ENCODE measurements around the gene CTNND2.

Gene CTNND2

DNA sequence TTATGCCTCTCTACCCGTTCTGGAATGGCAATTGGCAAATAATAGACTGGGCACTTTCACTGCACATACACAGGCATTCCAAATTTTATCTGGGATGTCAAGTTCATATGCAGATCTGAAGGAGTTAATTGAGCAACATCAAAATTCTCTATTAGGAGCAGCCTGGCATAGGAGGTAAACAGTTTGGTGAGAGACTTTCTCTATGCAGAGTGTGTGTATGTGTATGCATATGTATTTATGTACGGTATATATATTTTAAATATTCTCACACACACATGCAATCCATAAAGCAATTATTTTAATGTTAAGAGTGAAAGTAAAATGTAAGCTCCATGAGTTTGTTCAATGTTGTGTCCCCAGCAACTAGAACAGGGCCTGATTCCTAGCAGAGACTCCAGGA is 517.8 kb downstream of the CTNND2 start:
- DNase-seq (ENCODE audit: low read depth, low spot score): no peak

DNA sequence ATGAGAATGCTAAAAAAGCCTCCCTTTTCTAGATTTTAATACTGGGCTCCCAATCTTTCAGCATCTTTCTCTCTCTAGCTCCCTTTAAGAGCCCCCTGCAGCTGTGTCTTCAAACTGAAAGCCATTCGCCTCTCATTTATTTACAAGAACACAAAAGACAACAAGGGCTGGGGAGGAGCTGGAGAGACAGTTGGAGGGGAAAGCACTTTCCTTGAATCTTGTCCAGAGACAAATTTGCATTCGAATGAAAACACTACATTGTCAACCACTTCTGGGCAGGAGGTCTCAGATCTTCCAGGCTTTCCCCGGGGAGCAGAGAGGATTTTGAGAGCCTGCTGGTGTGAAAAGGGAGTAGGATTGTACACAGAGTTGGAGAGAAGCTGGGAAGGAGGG is 518.3 kb downstream of the CTNND2 start:
- DNase-seq (ENCODE audit: low read depth, low spot score): peak; percentile 94

DNA sequence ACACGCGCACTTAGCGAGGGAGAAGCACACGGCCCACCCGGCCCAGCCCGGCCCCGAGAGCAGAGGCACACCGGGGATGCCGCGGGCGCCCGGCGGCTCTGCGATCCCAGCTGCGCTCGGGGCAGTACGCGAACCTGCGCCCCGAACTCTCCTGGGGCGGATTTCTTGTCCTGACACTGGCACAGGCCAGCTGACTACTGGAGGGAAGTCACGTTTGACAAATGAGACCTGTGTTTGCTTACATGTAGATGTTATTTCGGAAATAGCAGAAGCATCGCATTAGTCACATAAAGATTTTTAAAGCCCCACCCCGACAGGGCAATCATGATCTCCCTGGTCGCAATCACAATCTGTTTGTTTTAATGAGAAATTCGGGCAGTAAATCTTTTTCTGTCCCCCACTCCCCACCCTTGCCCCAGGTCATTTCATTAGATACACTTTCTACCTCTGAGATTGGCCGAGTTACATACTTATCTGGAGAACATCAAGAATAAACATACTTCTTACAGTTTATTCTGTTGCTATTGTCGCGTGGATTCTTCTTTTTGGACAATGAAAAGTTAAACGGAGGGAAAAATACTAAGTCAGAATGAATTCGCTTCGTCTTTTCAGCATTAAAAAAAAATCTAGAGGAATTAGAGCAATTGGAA is 518.9 kb downstream of the CTNND2 start:
- no peak for DNase-seq (ENCODE audit: low read depth, low spot score)

DNA sequence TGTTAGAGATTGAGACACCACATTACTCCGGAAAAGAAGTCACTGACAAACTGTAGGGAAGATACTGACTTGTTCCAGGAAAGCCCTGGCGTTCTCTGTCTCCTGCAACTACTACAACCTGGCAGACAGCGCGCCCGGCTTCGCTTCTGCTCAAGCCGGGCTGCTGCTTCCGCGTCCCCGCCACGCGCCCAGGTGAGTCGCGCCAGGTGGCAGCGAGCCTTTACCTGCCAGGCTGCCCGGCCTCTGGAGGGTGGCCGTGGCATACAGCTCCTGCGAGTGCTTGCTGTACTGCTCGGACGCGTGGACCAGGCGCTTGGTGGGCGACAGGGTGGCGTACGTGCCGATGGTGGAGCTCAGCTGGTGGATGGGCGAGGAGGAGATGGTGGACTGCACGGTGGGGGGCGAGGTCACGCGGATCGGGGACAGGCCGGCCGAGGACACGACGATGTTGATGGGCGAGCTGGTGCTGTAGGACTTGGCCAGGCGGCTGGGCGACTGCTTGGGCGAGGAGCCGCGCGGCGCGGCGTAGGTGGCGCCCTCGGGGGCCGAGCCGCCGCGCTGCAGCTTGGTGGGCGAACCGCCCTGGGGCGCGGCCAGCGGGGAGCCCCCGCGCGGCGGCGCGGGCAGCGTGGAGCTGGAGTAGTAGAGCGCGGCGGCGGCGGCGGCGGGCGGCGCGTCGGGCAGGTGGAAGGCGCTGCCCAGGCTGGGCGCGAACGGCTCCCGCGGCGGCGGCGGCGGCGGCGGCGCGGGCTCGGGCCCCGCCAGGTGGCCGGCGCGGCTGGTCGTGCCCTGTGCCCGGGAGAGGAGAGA is 519.6 kb downstream of the CTNND2 start:
- no peak for DNase-seq (ENCODE audit: low read depth, low spot score)

DNA sequence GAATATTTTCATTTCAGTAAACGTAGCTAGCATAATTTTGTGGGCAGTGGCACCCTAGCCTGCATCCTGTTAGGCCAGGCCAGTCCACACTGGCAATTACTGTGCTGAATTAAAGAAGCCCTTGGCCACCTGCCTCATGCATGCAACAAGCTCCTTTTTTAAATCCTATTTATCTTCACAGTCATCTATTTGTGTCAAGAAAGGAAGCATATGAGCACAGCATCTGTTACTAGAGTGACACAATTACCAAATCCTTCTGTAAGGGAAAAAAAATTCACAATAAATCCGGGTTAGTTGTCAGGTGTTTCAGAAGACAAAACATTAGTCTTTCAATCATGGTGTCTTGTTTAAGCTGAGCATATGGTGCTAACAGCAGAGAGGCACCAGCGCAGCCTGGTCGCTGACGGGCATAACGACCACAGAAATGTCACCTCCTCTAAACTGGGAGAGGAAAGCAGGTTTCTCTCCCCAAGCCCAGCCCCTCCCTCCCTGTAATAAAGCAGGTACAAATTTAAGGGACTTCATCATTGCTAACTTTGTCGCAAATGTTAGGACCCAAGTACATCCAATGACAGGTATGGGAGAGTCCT is 520.6 kb downstream of the CTNND2 start:
- no peak for DNase-seq (ENCODE audit: low read depth, low spot score)

DNA sequence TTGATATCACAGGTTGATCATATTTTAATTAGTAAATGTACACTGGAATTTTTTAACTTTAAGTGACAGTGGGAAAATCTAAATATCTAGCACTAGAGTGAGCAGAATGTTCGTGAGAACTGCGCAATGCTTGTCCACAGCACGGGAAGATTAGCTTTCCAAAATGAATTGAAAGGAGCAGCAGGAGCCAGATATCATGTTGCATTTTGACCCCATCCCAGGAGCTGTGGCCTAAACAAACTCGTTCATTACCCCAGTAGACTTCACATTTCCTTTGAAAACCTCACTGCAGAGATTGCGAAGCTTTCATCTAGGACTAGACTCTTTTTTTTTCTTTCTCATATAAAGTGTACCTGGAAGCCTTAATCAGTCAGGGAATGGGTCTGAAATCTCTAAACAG is 525.8 kb downstream of the CTNND2 start:
- no peak for DNase-seq (ENCODE audit: low read depth, low spot score)

DNA sequence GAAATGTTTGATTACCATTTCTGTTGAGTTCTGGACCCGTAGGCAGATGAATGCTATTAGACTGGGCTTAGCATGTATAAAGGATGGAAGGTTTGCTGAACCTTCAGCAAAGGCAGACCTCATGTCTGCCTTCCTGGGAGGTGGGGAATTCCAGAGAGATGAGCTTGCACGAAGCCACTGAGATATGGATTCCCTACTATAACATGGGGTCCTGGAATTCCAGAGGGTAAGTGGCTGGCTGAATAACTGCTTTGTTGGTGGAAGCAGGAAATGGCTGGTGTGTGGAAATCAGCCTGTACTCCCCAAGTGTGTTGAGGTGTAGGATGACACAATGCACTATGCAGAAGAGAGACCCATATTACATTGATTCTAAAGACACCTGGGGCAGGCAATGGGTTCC is 526.4 kb downstream of the CTNND2 start:
- no peak for DNase-seq (ENCODE audit: low read depth, low spot score)

DNA sequence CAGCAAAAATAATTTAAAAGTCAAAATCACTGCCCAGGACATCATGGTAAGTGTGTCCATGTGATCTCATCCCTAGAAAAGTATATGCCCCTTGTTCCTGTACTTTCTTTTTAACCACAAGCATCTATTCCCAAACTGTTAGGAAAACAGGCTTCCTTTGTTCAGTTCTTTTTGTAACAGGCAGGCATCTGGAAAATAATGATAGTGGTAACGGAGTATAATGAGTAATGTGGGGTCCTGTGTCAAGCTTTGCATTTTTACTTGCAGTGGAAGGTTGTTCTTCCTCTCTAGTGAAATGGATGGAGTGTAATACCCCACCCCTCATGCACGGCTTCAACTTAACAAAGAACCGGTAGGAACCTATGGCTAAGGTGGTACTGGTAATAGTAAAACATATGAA is 532.1 kb downstream of the CTNND2 start:
- DNase-seq (ENCODE audit: low read depth, low spot score): no peak

DNA sequence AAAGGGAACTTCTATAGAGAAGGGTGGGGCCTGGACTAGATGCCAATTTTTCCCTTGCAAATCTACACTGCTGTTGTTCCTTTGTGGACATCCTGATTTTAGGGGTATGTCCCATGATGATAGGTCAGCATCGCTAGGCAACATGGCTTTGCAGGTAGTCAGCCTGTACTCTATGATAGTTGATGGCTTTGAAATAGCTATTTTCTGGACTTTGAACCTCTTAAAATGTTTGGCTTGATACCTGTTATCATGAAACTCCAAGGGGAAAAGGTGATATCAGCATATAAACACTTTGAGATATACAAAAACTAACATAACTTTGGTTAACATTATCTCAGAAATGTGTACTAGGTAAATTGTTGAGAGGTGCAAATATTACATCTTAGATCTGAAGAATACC is 533.2 kb downstream of the CTNND2 start:
- no peak for DNase-seq (ENCODE audit: low read depth, low spot score)

DNA sequence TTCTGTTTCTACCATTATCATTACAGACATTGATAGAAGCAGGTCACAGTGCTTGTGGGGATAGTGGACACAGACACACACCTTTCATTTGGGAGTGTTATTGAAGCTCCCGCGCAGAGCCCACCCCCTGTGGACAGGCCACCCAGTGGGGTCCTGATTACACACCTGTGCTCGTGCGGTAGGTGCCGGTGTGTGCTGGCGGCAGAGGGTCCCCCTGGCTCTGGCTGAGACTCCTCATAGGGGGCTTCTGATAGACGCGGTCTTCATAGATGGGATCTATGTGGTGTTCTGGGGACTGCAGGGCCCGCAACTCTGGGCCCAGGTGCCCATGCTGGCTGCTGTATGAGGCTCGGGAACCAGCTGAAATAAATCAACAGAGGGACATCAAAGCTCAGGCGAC is 539.7 kb downstream of the CTNND2 start:
- no peak for DNase-seq (ENCODE audit: low read depth, low spot score)

DNA sequence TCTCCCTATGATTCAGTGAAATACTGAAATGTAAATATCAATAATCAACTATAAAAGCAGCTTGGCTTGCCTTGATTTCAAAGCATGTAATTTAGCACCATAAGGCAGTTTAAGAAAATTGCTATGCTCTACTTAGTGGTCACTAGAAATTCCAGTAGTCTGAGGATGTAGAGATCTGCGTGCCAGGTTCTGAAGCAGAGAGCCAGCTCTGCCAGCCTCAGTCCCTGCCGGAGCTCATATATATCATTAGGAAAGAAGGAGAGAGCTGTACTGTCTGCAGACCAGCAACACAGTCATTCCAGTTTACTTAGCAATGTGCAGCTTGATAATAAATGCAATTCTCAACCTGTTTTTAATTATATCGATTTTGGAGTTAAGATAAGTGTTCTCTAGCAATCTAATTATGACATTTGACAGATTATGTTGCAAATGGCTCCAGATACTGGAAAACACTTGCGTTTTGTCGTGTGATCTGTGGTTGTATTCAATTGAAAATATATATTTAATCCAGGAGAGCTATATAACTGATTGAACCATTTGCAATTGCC is 540.5 kb downstream of the CTNND2 start:
- no peak for DNase-seq (ENCODE audit: low read depth, low spot score)

DNA sequence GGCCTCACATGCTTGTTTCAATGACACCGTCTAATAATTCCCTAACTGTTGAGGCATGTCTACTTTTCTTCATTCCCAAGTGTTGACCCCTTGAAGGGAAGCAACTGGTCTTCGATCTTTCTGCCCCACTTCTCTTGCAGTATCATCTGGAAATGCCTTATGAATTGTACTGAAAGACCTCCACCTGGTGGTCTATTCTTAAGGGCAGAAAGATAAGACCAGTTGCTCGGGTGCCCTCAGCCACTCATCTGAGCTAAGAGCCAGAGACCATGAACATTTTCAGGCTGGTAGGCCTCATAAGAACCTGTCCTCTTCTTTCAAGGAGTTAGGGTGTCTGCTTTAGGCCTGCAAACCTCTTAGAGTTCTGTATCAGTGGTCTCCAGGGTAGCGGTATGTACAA is 542.5 kb downstream of the CTNND2 start:
- no peak for DNase-seq (ENCODE audit: low read depth, low spot score)

DNA sequence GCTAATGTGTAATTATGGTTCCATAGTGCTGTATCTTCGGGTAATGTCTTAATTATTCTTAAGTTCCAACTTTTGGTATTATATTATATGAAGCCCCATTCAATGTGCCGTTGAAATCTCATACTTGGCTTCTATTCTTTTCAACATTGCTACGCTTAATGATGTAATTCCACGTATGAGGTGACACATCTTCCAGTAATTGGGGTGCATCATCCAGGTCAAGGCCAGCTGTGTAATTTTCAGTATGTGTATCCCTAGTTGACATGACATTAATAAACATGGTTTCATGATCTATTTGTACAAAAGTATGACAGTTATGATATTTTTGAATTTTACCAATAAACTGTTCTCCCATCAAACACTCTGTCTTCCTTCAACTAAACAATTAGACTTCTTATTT is 546.3 kb downstream of the CTNND2 start:
- no peak for DNase-seq (ENCODE audit: low read depth, low spot score)

DNA sequence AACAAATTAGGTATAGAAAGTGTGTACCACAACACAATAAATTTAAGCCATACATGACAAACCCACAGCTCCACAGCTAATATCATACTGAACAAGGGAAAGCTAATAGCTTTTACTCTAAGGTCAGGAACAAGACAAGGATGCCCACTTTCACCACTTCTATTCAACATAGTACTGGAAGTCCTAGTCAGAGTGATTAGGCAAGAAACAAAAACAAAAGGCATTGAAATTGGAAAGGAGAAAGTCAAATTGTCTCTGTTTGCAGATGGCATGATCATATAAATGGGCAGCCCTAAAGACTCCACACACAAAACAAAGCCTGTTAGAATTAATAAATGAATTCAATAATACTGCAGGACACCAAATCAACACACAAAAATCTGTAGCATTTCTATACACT is 548.8 kb downstream of the CTNND2 start:
- no peak for DNase-seq (ENCODE audit: low read depth, low spot score)

DNA sequence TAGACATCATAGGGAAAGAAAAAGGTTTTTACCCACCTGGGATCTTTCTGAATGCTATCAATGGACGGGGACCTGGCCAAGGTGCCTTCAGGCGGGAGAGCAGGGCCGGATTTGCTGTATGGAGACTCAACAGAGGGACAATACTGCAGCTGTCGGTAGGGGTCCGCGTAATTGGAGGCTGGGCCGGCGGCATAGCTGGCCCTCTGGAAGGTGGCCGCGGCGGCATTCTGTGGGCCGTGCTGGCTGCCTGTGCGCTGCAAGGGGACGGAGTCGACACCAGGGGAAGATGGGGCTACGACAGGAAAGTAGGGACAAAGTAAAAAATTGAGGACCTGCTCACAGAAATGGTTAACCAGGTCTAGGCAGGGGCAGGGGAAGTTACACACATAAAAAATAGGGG is 557.9 kb downstream of the CTNND2 start:
- peak; percentile 40 for DNase-seq (ENCODE audit: low read depth, low spot score)

DNA sequence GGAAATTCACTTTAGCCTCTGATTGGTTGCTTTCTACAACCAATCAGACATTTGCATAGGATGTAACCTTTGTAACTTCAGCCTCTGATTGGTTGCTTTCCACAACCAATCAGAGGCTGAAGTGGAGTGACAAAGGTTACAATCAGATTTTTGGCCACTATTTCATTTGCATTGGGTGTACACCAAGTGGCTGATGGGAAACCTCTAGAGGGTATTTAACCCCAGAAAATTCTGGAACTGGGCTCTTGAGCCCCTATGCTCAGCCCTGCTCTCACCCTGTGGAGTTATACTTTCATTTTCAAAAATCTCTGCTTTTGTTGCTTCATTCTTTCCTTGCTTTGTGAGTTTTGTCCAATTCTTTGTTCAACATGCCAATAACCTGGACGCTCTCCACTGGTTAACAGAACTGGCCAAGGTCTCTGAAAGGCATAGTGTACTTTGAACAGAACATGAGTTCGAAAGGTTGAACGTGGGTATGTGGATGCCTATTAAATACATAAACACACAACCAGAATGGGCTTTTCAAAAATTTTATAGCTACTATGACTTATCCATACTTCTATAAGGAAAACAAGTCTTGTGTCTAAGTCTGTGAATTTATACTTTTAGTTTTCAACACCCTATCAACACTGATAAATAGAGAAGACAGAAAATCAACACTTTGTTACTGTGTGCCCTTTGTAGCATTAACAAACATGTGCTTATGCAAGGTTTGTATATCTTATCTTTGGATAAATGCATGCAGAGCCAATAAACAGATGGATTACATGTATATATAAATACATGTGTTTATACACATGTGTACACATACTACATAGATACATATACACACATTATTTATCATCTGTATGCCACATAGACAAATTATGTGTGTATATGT is 568.1 kb downstream of the CTNND2 start:
- no peak for DNase-seq (ENCODE audit: low read depth, low spot score)

DNA sequence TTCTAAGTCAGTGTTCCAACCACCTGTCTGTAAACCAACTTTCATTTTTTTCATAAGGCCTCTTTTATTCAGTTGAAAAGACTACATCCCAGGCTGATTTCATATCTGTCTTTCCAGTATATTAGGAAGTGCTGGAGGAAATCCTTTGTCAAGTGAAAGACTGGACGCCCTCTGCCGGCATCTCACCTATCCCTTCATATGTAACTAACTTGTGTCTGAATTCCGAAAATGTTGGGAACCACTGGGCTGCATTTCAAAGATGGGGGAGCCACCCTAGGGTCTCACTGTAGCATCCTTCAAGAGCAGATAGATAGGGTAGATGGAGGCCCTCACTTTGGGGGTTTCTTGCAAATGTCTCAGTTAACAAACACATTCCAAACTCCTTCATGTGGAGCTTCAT is 569.8 kb downstream of the CTNND2 start:
- no peak for DNase-seq (ENCODE audit: low read depth, low spot score)

DNA sequence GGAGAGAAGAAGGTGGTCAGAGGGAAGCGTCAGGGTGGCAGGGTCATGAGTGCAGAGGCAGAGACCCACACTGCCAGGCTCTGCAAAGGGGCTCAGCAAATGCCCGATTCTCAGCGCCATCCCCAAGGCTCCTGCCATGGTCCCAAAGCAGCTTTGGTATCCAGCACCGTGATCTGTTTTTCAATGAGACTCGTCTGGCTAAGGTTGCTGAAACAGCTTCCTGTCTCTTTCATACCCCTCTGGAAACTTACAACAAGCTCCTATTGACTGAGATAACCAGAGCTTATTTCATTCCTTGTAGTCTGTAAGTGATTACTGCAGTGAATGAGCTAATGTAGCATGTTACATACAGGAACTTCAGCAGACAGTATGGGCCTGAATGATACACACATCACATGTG is 574.6 kb downstream of the CTNND2 start:
- DNase-seq (ENCODE audit: low read depth, low spot score): no peak

DNA sequence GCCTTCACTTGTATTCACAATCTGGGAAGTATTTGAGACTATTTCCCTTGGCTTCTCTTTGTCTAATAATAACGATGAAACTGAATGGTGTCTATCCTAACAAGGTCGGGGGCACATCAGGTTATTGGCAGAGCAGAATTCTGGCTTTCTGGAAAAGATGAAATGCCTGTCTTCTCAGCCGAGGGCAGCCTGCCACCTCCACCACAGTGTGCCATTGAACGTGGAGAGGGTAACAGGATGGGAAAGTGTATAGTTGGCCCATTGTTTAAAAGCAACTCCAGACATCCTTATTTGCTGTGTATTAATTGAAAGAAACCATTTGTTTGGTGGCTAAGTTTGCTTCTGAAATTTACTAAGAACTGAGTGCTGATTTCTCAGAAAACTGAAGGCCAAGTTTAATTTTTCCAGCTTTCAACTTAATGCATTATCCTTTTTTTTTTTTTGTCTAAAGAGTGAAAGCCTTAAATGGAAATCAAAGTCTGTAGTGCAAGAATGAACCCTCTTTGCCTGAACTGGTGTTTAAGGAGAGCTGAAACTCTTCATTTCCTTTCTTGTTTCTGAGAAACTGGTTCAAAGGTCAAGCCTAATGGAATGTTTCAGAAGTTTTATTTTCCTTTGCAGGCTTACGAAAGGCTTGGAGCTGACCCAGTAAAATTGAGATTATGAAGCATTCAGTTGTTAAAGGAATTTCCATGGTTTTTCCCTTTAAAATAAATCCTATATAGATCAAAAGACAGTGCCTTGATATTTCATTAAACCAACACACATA is 579.5 kb downstream of the CTNND2 start:
- no peak for DNase-seq (ENCODE audit: low read depth, low spot score)

DNA sequence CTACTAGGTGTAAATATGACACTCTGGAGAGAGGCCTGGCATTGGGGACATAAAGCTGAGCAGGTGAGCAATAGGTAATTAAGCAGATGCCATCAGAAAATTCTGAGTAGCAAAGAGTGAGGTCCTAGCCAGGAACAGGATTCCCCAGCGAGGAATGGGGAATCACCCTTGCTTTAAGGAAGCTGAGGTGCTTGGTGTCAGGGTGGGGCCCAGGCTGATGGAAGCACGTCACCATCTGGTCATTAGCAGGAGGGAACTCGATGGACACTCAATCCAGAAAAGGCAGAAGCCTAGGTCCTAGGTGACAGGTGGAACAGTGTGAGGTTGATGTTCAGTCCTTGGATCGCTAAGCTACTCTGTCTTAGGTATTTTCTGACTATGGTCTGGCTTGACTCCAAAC is 580.5 kb downstream of the CTNND2 start:
- no peak for DNase-seq (ENCODE audit: low read depth, low spot score)

DNA sequence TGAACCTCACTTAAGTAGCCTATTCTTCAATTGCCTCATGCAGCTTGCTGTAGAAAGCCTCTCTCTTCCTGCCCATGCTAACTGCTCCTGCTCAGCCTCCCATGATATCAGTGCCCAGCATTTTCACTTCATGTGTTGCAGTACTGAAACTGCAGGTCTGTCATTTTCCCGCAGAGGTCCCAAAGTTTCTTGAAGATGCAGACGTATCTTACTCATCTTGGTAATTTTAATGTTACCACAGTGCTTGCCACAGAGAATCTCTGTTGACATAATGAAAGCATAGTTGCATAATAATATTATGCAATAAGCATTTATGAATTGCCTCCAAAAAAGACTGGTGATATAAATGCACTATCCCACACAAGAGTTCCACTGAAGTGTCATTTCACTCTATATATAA is 582.1 kb downstream of the CTNND2 start:
- DNase-seq (ENCODE audit: low read depth, low spot score): no peak

Measured in iPS DF 19.7 (cell line).